GM12878 (cell line): ENCODE data around the gene AP1S3. TPM values are rescaled to one million over a fixed set of nuclear protein-coding genes. Genes with fewer than 3 reads are reported as not detected.
A peak's percentile ranks its signal among the peaks of the same experiment; 100 is the strongest.

Experiments
- ATAC-seq: fragments of 200-7000 bp; cut with Tn5 transposase; 3 replicates; pipeline ENCODE4 v1.9.1; 2020; ENCODE audit warnings: mild to moderate bottlenecking, moderate library complexity
- BruUV-seq: library from RNA; stranded (reverse); fragments of 400-500 nt; replicated peaks from 2 replicates; lab custom pipeline; 2021; lab: Mats Ljungman, UMichigan
- CTCF ChIA-PET: fragments of 300-600 bp; sonication (Branson Sonifier 250); formaldehyde crosslinking; extraction: SDS; loops from one replicate; lab custom pipeline; 2021; ENCODE audit warnings: inconsistent platforms; lab: Yijun Ruan, JAX
- POLR2A ChIA-PET: fragments of 350-600 bp; formaldehyde crosslinking; extraction: SDS; loops from one replicate; lab custom pipeline; 2021; ENCODE audit warnings: inconsistent platforms; lab: Charles Lee
- RAD21 ChIA-PET: fragments of 300-600 bp; sonication (Branson Sonifier 250); formaldehyde crosslinking; loops from one replicate; lab custom pipeline; 2023; ENCODE audit warnings: antibody characterized with exemption; ENCODE audit not compliant: unreplicated experiment; lab: Charles Lee
- SMC1A ChIA-PET: fragments of 300-600 bp; sonication (Branson Sonifier 250); formaldehyde crosslinking; loops from one replicate; lab custom pipeline; 2023; ENCODE audit not compliant: unreplicated experiment, uncharacterized antibody; lab: Charles Lee
- DNase-seq: peaks from one replicate; pipeline ENCODE4 v3.0.0-alpha.2; 2011; ENCODE audit warnings: low read depth, low spot score
- FAIRE-seq: peaks from 3 replicates; lab custom pipeline; 2011; peaks lifted over from hg19 to GRCh38; lab: Jason Lieb, UNC
- H2AFZ ChIP-seq: 2 replicates; pipeline ENCODE4 v1.6.0; 2011; ENCODE audit warnings: low read depth, low read length, control low read depth; ENCODE audit not compliant: control insufficient read depth
- H3K27ac ChIP-seq: 2 replicates; pipeline ENCODE4 v1.5.1; 2011; ENCODE audit warnings: control low read depth; ENCODE audit not compliant: control insufficient read depth, insufficient read depth
- H3K27me3 ChIP-seq, 2 experiments: replicated peaks in 1 of 2; 2 replicates each; pipeline versions ENCODE4 v1.6.0 to v1.6.1; 2011; ENCODE audit warnings: low read length in 1 of 2; ENCODE audit not compliant: control insufficient read depth in 2 of 2, insufficient read depth in 2 of 2
- H3K36me3 ChIP-seq, 2 experiments: 2 replicates each; pipeline ENCODE4 v1.5.1; 2011; ENCODE audit warnings: low read length in 1 of 2; ENCODE audit not compliant: control insufficient read depth in 2 of 2, insufficient read depth in 2 of 2
- H3K4me1 ChIP-seq: 2 replicates; pipeline ENCODE4 v1.6.1; 2011; ENCODE audit warnings: mild to moderate bottlenecking, low read length, moderate library complexity, mixed read lengths; ENCODE audit not compliant: control insufficient read depth, insufficient read depth
- H3K4me2 ChIP-seq: 2 replicates; pipeline ENCODE4 v1.6.0; 2011; ENCODE audit warnings: control low read depth; ENCODE audit not compliant: control insufficient read depth, insufficient read depth
- H3K4me3 ChIP-seq: fragments of 200-600 bp; sonication (generic); 2 replicates; pipeline ENCODE4 v1.5.1; 2016
- H3K79me2 ChIP-seq: 2 replicates; pipeline ENCODE4 v1.6.0; 2011; ENCODE audit warnings: low read length; ENCODE audit not compliant: control insufficient read depth, insufficient read depth
- H3K9ac ChIP-seq: 2 replicates; pipeline ENCODE4 v1.8.0; 2011; ENCODE audit warnings: low read length, control low read depth, mixed read lengths; ENCODE audit not compliant: control insufficient read depth, insufficient read depth
- H3K9me3 ChIP-seq: replicated peaks from 3 replicates; pipeline ENCODE4 v1.5.1; 2011; ENCODE audit warnings: mild to moderate bottlenecking, low read length; ENCODE audit not compliant: control insufficient read depth, insufficient read depth
- H4K20me1 ChIP-seq: 2 replicates; pipeline ENCODE4 v1.6.0; 2011; ENCODE audit not compliant: control insufficient read depth, insufficient read depth
- CHD1 ChIP-seq: IDR thresholded peaks from 2 replicates; pipeline ENCODE4 v1.6.1; 2012; ENCODE audit warnings: low read depth, low read length, improper control_type of control experiment
- CREB1 ChIP-seq: IDR thresholded peaks from 2 replicates; pipeline ENCODE4 v1.6.1; 2012; ENCODE audit warnings: low read depth, mild to moderate bottlenecking, inconsistent platforms
- HDGF ChIP-seq: fragments of 450-650 bp; IDR thresholded peaks from 2 replicates; pipeline ENCODE4 v1.6.1; 2016; ENCODE audit warnings: antibody characterized with exemption
- IKZF1 ChIP-seq: fragments of 450-650 bp; conservative IDR thresholded peaks from 2 replicates; pipeline ENCODE4 v1.6.1; 2017; ENCODE audit warnings: antibody characterized with exemption, mild to moderate bottlenecking
- NBN ChIP-seq: fragments of 450-650 bp; IDR thresholded peaks from 2 replicates; pipeline ENCODE4 v1.6.1; 2016
- PAX5 ChIP-seq: IDR thresholded peaks from 2 replicates; pipeline ENCODE4 v1.6.1; 2011; ENCODE audit warnings: low read depth, low read length, borderline replicate concordance
- PKNOX1 ChIP-seq: fragments of 450-650 bp; IDR thresholded peaks from 2 replicates; pipeline ENCODE4 v1.6.1; 2016; ENCODE audit warnings: mild to moderate bottlenecking
- RUNX3 ChIP-seq: IDR thresholded peaks from 2 replicates; pipeline ENCODE4 v1.6.1; 2012; ENCODE audit warnings: low read length, inconsistent platforms
- TAF1 ChIP-seq: IDR thresholded peaks from 2 replicates; pipeline ENCODE4 v1.6.1; 2011; ENCODE audit warnings: mild to moderate bottlenecking, low read depth, low read length, borderline replicate concordance
- ZBTB40 ChIP-seq: fragments of 450-650 bp; IDR thresholded peaks from 2 replicates; pipeline ENCODE4 v1.6.1; 2016; ENCODE audit warnings: mild to moderate bottlenecking, moderate library complexity, borderline replicate concordance
- ZNF207 ChIP-seq: fragments of 450-650 bp; IDR thresholded peaks from 2 replicates; pipeline ENCODE4 v1.6.1; 2014; ENCODE audit warnings: antibody characterized with exemption, mild to moderate bottlenecking, borderline replicate concordance
- ZNF24 ChIP-seq: fragments of 450-650 bp; IDR thresholded peaks from 2 replicates; pipeline ENCODE4 v1.6.1; 2017; ENCODE audit warnings: antibody characterized with exemption, mild to moderate bottlenecking
- ZZZ3 ChIP-seq: IDR thresholded peaks from 2 replicates; pipeline ENCODE4 v1.6.1; 2011; ENCODE audit warnings: low read depth; ENCODE audit not compliant: control insufficient read depth, insufficient read length
- WGBS: methylation state at CpG from one replicate; pipeline ENCODE4 v1.1.6; 2016; ENCODE audit warnings: low lambda C conversion rate; ENCODE audit not compliant: insufficient replicate concordance, insufficient coverage; ENCODE audit errors: missing lambda C conversion rate; 5-methylcytosine and 5-hydroxymethylcytosine counted together
- in situ Hi-C: fragments of 300-500 bp; cut with MboI; formaldehyde crosslinking; loops from 9 replicates; pipeline ENCODE4 v1.14.3; 2018; ENCODE audit warnings: mixed read lengths
- intact Hi-C: fragments of 100-400 bp; cut with micrococcal nuclease; formaldehyde crosslinking; loops from one replicate; pipeline ENCODE4 v1.14.2; 2022; ENCODE audit not compliant: unreplicated experiment
- polyA plus RNA-seq, 11 experiments: library from polyadenylated mRNA; depleted of rRNA in 4 of 11; unstranded in 6 of 11; stranded (reverse) in 5 of 11; fragments of >200 nt; fragmentation: Nextera tagmentation in 4 of 11; fragmentation: Illumina TruSeq in 1 of 11; extraction: Ambion mirVana in 4 of 11; extraction: Trizol in 1 of 11; gene quantifications; 1 replicate in 1 of 11; 2 replicates in 10 of 11; pipeline versions ENCODE4 v1.2.1 to v1.2.3, GENCODE V29; 2011 to 2016; ENCODE audit warnings: inconsistent platforms in 2 of 11, missing spikeins in 2 of 11, low read depth in 1 of 11
- total RNA-seq, 4 experiments: library from RNA; depleted of rRNA in 3 of 4; stranded (reverse); fragments of >200 nt in 3 of 4; fragmentation: Illumina TruSeq in 1 of 4; extraction: Trizol in 1 of 4; gene quantifications; 2 replicates each; pipeline versions ENCODE4 v1.2.1 to v1.2.3, GENCODE V29; 2013 to 2021

The AP1S3 gene
- total and polyA plus RNA-seq, 10 of the 15 experiments (the other 5 are each of a cell fraction or from before 2014, with no cell fraction given): 2.6 to 14.3 (median 9.2) TPM

- ChIA-PET RAD21 (interaction anchor here (0.8 kb wide), 1 partner anchor 417 kb away, joined by 3 read pairs; no protein-coding TSS in a partner anchor), CTCF (interaction anchor here (1.0 kb wide), 1 partner anchor 68 kb away, joined by 3 read pairs; no protein-coding TSS in a partner anchor), SMC1A (interaction anchor here (0.5 to 1.6 kb wide), 2 partner anchors 21 to 29 kb away, joined by 3 to 6 read pairs; no protein-coding TSS in a partner anchor)
- ATAC-seq: peak; percentile 70
- no TSS peak for BruUV-seq
- intact Hi-C loops (no loop called here), in situ Hi-C loops (no loop called here)
- FAIRE-seq: no peak
- no peak overlapping the region for H3K4me2 ChIP-seq
- no peaks in the 10 kb centered on the region for H3K79me2 ChIP-seq
- H3K9ac ChIP-seq: no peak overlapping the region
- H3K27me3 ChIP-seq: no peaks in the 10 kb centered on the region
- H3K4me1 ChIP-seq: no peaks in the 10 kb centered on the region; the same call in none of the 2 replicates
- TF ChIP-seq PKNOX1 (peak; percentile 9; the same call in 1 of the 2 replicates), IKZF1 (no peak), RUNX3 (peak; percentile 34)
- TF ChIP-seq, all 136 proteins: peak for 2
- H4K20me1 ChIP-seq: no peaks in the 10 kb centered on the region
- DNase-seq: no peak
- no peak overlapping the region for H2AFZ ChIP-seq
- WGBS: 3% methylated on average over 2 of the region's 2 CpGs
- no peaks in the 10 kb centered on the region for H3K36me3 ChIP-seq
- no peak overlapping the region for H3K27ac ChIP-seq
- POLR2A ChIA-PET: no interaction called here
- H3K9me3 ChIP-seq: no peaks in the 10 kb centered on the region
- no peak overlapping the region for H3K4me3 ChIP-seq
Observed at GRCh38 chr2:223865907-223866508, 28.6 kb upstream of the AP1S3 start.

DNA sequence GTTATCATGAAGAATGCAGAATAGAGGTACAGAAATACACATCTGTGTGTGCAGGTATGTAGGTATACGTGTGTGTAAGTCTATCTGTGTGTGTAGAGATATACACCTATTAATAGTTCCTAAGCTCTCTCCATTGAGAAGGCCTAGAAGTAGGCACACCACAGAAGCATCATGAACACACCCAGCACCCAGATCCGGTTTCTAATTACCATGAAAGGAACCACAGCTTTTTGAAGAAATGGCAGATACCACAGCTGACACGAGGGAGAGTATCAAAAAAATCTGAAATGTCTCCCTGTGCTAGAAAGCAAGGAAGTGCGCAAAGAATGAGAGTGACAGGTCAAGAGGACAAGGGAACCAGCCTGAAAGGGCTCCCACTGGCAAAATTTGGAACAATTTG, 27.7 kb upstream of the AP1S3 start:
- ATAC-seq: peak; percentile 47
- WGBS: 73% methylated on average over 4 of the region's 4 CpGs
- Histone ChIP-seq H3K79me2 (no peaks in the 10 kb centered on the region), H3K4me1 (no peaks in the 10 kb centered on the region; the same call in none of the 2 replicates), H3K9me3 (no peaks in the 10 kb centered on the region), H3K4me2 (no peak overlapping the region), H3K27ac (no peak overlapping the region), H3K36me3 (no peaks in the 10 kb centered on the region), H3K27me3 (no peaks in the 10 kb centered on the region), H3K4me3 (no peak overlapping the region), H4K20me1 (no peaks in the 10 kb centered on the region), H3K9ac (no peak overlapping the region), H2AFZ (no peak overlapping the region)
- no peak for DNase-seq
- in situ Hi-C loops (no loop called here), intact Hi-C loops (no loop called here)
- SMC1A ChIA-PET: interaction anchor here (1.6 kb wide), 1 partner anchor 30 kb away, joined by 6 read pairs; no protein-coding TSS in a partner anchor
- POLR2A ChIA-PET: no interaction called here
- RAD21 ChIA-PET: interaction anchor here (0.8 kb wide), 1 partner anchor 418 kb away, joined by 3 read pairs; no protein-coding TSS in a partner anchor
- no TSS peak for BruUV-seq
- no peak for FAIRE-seq
- CTCF ChIA-PET: interaction anchor here (1.0 kb wide), 1 partner anchor 67 kb away, joined by 3 read pairs; no protein-coding TSS in a partner anchor
- TF ChIP-seq ZZZ3 (no peak), PAX5 (no peak), HDGF (no peak), ZBTB40 (no peak), TAF1 (no peak), NBN (no peak), ZNF24 (no peak), ZNF207 (no peak), CREB1 (no peak), CHD1 (no peak)
